ENCODE results near the gene GASK1B.

The GASK1B gene

DNA sequence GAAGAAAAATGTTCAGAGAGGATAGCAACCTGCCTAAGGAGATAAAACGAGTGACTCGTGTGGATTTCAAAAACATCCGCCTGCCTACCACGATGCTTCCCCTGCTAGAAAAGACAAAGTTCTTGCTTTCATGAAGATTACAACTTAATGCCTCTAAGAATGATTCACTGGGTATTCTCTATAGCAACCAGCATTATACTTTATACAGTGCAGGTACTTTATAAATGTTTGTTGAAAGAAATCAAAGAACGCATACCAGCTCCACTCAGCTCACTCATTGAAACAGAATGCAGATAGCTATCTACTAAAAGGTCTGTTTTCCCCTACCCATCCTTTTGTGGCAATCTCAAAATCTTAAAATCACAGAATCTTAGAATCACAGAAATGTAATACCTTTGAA lies 33.7 kb downstream of the GASK1B start:
- no peak for DNase-seq (ENCODE audit: low read depth)

DNA sequence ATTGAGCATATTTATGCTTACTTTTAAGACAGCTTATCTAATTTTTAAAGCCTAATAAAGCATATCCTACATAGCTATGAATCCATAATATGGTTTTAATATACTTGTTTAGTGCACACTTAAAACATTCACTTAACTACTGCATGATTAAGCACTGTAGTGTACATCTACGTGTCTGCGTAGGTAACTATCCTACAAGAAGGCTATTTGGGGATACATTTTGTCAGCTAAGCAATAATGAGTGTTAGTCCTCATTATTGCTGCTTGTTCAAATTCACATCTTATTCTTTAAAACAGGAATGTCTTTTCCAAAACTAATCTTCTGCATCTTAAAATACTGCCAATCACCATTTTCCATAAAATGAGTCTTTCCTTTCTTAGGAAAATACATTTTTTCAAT lies 38.6 kb downstream of the GASK1B start:
- DNase-seq (ENCODE audit: low read depth): no peak

DNA sequence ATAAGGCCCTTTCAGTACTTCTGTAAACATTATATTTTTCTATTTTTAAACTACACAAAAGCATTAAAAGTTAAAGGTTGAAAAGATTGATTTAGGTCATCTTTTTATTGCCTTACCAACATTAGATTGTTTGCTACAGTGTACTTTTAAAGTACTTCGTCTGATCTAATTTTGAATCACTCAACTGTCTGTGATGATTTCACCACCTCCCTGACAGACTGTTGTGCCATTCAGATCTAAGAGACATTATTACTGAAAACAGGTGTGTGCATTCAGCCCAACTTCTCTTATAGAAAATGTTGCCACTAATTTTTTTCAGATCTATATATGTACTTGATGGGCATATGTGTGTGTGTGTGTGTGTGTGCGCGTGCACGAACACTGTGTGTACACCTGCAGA lies 39.3 kb downstream of the GASK1B start:
- DNase-seq (ENCODE audit: low read depth): no peak

- peak; percentile 77 for DNase-seq (ENCODE audit: low read depth)
Measured at GRCh38 chr4:158131027-158131426, 41.8 kb downstream of the GASK1B start.

- DNase-seq (ENCODE audit: low read depth): no peak
Measured at GRCh38 chr4:158130204-158130603, 42.6 kb downstream of the GASK1B start.

DNA sequence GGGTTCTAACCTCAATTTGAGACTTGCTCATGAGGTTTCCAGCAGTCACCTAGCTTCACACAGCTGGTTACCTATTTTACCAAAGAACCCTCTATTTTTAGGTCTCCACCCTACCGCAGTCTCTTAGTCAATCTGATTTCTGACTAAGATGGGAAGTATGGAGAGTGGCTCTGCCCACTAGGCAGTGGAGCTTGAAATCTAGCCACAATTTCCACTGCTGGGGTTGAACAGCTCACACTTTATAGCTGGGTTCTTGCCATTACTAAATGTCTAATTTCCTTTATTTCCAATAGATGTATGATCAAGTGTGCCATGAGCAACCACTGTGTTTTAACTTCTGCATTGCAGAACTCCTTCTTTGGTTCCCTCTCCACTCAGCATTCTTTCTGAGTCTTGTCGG lies 43.1 kb downstream of the GASK1B start:
- no peak for DNase-seq (ENCODE audit: low read depth)

DNA sequence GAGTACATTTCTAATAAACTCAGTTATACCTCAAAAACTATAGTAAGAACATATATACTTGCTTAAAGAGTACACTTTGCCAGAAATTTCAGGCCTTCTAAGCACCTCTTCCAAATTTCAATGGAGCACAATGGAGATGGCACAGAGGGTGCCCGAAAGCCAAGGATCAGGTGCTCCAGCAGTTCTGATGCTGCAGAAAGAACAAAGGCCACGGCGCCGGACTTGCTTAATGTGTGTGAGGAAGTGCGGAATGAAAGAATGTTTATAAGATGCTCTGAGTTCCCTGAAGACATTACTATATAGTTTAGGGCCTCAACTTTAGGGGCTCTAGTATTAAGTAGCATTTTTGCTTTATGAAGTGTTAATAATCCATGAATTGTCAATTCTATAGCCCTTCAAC lies 44.3 kb downstream of the GASK1B start:
- DNase-seq (ENCODE audit: low read depth): no peak

DNA sequence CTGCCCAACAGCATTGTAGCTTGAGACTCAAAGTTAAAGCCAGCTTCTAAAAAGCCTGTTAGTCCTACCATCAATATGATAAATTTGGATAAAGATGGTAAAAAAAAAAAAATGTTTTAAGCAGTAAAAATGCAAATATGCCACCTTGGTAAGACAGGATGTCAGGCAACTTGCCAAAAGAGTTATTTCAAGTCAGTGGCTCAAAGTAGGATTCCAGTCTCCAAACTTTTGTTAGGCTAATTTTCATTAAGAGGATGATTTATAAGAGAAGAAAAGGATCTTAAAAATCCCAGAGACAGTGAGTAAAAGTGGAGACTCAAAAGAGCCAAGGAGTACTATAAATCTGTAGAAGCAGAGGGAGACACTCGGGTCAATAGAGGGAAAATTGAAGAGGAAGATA lies 47.5 kb downstream of the GASK1B start:
- no peak for DNase-seq (ENCODE audit: low read depth)

Measured in fibroblast of the conjunctiva (primary cell).